ENCODE measurements around the gene ARHGEF2.

GRCh38 chr1:155909894-155910293, 68.5 kb downstream of the ARHGEF2 start:
- TF ChIP-seq EGR1 (IDR thresholded peaks at IDR 0.05; ENCODE audit: low read depth), result no peak
- TF ChIP-seq YY1 (IDR thresholded peaks at IDR 0.05; ENCODE audit: extremely low read depth, insufficient replicate concordance, low read depth, low read length), result no peak
- TF ChIP-seq REST (IDR thresholded peaks at IDR 0.05; ENCODE audit: low read depth), result no peak
- no peak for TF ChIP-seq EZH2phosphoT487 (IDR thresholded peaks at IDR 0.05; ENCODE audit: borderline replicate concordance)
- TF ChIP-seq POLR2A (IDR thresholded peaks at IDR 0.05; ENCODE audit: borderline replicate concordance, extremely low read depth, insufficient read depth, insufficient read length), result no peak
- TF ChIP-seq SP1 (IDR thresholded peaks at IDR 0.05; ENCODE audit: low read depth), result no peak
